ENCODE measurements around the gene APOA5. TPM values are rescaled to one million over a fixed set of nuclear protein-coding genes. Genes with fewer than 3 reads are reported as not detected.
A peak's percentile ranks its signal among the peaks of the same experiment; 100 is the strongest.
"Not testable (repeated sequence)": the region's sequence is repeated elsewhere in the genome, so short reads cannot be mapped to it uniquely, and the experiment has no call there.

Gene APOA5
- polyA plus RNA-seq, 2 of the 4 experiments (the other 2 are of a cell fraction) = not detected

DNA sequence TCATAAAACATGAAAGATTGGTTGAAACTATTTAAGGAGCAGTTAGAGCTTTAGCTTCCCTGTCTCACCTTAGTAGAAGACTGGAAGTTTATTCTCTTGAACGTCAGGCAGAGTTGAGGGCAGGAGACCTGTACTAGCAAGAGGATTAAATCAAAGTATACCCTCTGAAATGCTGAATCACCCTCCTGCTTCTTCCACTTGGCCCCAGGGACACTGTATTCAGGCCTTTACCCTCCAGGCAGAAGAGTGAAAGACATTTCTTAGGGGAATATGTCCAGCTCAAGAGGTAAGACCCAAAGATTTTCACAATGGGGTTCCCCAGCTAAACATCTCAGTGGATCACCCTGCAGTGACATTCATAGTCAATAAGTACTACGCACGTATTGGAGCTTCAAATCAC, 19.5 kb upstream of the APOA5 start (continued):
- TF ChIP-seq, protein P1, sequence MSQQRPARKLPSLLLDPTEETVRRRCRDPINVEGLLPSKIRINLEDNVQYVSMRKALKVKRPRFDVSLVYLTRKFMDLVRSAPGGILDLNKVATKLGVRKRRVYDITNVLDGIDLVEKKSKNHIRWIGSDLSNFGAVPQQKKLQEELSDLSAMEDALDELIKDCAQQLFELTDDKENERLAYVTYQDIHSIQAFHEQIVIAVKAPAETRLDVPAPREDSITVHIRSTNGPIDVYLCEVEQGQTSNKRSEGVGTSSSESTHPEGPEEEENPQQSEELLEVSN (IDR thresholded peaks at IDR 0.05; ENCODE audit: borderline replicate concordance, low read depth) = no peak
- TF ChIP-seq FOSL2 (IDR thresholded peaks at IDR 0.05) = no peak
- no peak for TF ChIP-seq FOSL2 (CRISPR knock-in tag; IDR thresholded peaks at IDR 0.05)

DNA sequence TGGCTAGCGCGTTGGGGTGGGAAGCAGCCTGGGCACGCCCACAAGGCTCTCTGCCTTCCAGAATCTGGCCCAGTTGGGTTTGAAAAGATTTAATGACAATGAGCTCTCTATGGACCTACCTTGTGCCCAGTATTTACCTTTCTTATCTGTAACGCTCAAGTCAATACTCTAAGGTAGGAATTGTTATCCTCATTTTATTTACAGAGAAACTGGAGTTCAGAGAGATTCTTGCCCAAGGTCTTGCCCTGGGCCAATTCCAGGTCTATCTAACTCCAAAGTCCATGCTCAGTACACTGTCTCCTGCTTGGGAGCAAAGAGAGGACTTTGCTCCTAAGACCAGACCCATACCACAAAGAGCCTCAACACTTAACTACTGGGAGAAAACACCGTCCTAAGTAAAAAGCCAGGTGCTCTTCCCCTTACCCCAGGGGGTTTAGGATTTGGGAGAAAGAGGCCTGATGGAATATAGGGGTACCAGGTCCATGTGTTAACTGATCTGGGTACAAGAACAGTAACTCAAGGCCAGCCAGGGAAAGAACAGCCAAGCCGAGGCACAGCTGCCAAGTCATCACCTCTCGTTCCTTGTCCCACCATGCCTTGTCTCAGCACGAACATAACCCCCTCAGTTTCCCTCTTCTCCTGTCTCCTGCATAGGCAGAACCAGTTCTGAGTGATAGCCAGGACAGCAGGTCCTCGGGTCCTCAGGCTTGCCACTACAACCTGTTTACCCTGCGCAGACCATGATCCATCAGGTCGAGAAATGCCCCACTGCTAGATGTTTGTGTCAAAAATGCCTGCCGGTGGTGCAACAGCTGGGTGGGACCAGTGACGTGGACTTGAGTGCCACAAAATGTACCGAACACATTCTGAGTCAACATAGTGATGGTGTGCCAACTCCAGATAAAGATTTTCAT, 16.8 kb upstream of the APOA5 start:
- no peak for TF ChIP-seq ZFP36 (IDR thresholded peaks at IDR 0.05; ENCODE audit: borderline replicate concordance, partially characterized antibody)
- Histone ChIP-seq H3K4me1 (peaks cover 7% of the 10 kb centered on the region; the same call in 1 of the 3 replicates), H3K27ac (peak overlapping the region in 1 of 2 experiments; percentile 45; a peak in 1 of 6 replicates), H3K4me3 (no peak overlapping the region), H3K4me2 (peak overlapping the region; percentile 34; the same call in 2 of the 3 replicates), H3K9me3 (no peaks in the 10 kb centered on the region)
- DNase-seq (ENCODE audit: low read depth in 1 of 2, low spot score in 1 of 2) (no peak), ATAC-seq (no peak), FAIRE-seq (no peak)
- WGBS (ENCODE audit: missing lambda C conversion rate) = 48% methylated on average over 13 of the region's 14 CpGs
- ChIA-PET CTCF (interaction anchor here (0.6 to 1.5 kb wide), 3 partner anchors 15 to 297 kb away, joined by 3 to 5 read pairs (median 5); partner anchors contain the start of gene APOA5), POLR2A (no interaction called here)

- DNase-seq (ENCODE audit: low read depth in 1 of 2, low spot score in 1 of 2) = no peak
- H3K27ac ChIP-seq = no peak overlapping the region; a peak in 1 of 6 replicates
- ChIA-PET CTCF (interaction anchor here (0.6 to 1.5 kb wide), 3 partner anchors 14 to 298 kb away, joined by 3 to 5 read pairs (median 5); partner anchors contain the start of gene APOA5), POLR2A (no interaction called here)
- FAIRE-seq = no peak
- H3K9me3 ChIP-seq = no peaks in the 10 kb centered on the region
- TF ChIP-seq TP53 (CRISPR knock-in tag; IDR thresholded peaks at IDR 0.05) = no peak
- no peak for TF ChIP-seq HOXA7 (CRISPR knock-in tag; IDR thresholded peaks at IDR 0.05)
- no peak for TF ChIP-seq HDAC2 (IDR thresholded peaks at IDR 0.05)
- TF ChIP-seq RNF2 (IDR thresholded peaks at IDR 0.05; ENCODE audit: borderline replicate concordance, low read depth) = no peak
- TF ChIP-seq EP300 (IDR thresholded peaks at IDR 0.05) = no peak
- TF ChIP-seq, protein P2, sequence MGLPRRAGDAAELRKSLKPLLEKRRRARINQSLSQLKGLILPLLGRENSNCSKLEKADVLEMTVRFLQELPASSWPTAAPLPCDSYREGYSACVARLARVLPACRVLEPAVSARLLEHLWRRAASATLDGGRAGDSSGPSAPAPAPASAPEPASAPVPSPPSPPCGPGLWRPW (IDR thresholded peaks at IDR 0.05) = no peak
- H3K4me2 ChIP-seq = no peak overlapping the region
- peaks cover 7% of the 10 kb centered on the region; the same call in 1 of the 3 replicates for H3K4me1 ChIP-seq
- 76% methylated on average over 6 of the region's 6 CpGs for WGBS (ENCODE audit: missing lambda C conversion rate)
- H3K4me3 ChIP-seq = no peak overlapping the region
- no peak for ATAC-seq
These were observed 16.1 kb upstream of the APOA5 start for GRCh38 chr11:116807601-116808261.

DNA sequence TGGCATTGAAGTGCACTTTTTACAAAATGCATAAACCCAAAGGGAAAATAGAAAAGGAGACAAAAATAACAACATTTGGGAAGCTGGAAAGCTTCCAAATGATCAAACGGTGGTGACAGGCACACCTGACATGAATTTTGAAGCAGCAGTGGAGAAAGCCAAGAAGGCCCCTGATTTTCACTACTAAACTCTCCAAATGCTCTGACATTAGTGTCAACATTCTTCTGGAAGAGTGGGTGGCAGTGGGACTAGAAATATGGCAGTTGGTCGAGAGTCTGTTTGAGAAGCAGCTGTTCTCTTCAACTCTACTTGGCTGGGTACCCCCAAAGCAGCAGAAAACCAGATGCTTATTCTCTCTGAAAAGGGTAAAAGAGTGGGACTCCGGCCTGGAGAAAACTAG, 12.3 kb upstream of the APOA5 start:
- no peak for FAIRE-seq
- H3K27ac ChIP-seq = no peak overlapping the region
- TF ChIP-seq FOSB (CRISPR knock-in tag; IDR thresholded peaks at IDR 0.05) = no peak
- TF ChIP-seq CBX2 (IDR thresholded peaks at IDR 0.05; ENCODE audit: borderline replicate concordance, low read depth) = no peak
- no peak for TF ChIP-seq EHF (CRISPR knock-in tag; IDR thresholded peaks at IDR 0.05)
- TF ChIP-seq, protein P3, sequence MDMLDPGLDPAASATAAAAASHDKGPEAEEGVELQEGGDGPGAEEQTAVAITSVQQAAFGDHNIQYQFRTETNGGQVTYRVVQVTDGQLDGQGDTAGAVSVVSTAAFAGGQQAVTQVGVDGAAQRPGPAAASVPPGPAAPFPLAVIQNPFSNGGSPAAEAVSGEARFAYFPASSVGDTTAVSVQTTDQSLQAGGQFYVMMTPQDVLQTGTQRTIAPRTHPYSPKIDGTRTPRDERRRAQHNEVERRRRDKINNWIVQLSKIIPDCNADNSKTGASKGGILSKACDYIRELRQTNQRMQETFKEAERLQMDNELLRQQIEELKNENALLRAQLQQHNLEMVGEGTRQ (IDR thresholded peaks at IDR 0.05) = no peak
- TF ChIP-seq REST (IDR thresholded peaks at IDR 0.05) = no peak
- TF ChIP-seq, protein P1 (IDR thresholded peaks at IDR 0.05; ENCODE audit: borderline replicate concordance, low read depth) = no peak
- TF ChIP-seq ESRRA (IDR thresholded peaks at IDR 0.05; ENCODE audit: borderline replicate concordance, low read length) = no peak
- TF ChIP-seq, protein P2 (IDR thresholded peaks at IDR 0.05) = no peak
- H3K4me1 ChIP-seq = peaks cover 5% of the 10 kb centered on the region; the same call in 1 of the 3 replicates
- ChIA-PET CTCF (interaction anchor here (1.2 kb wide), 1 partner anchor 13 kb away, joined by 3 read pairs; the partner anchor contains the start of gene APOA5), POLR2A (no interaction called here)
- no peaks in the 10 kb centered on the region for H3K9me3 ChIP-seq
- no peak overlapping the region for H3K4me2 ChIP-seq
- 27% methylated on average over 3 of the region's 3 CpGs for WGBS (ENCODE audit: missing lambda C conversion rate)
- DNase-seq (ENCODE audit: low read depth in 1 of 2, low spot score in 1 of 2) = no peak
- ATAC-seq = no peak
- H3K4me3 ChIP-seq = no peak overlapping the region

- H3K27ac ChIP-seq; DNase-seq (ENCODE audit: low read depth in 1 of 2, low spot score in 1 of 2); H3K4me1 ChIP-seq; H3K9me3 ChIP-seq; FAIRE-seq; ATAC-seq; H3K4me3 ChIP-seq; H3K4me2 ChIP-seq; POLR2A ChIA-PET: not testable (repeated sequence)
- CTCF ChIA-PET = interaction anchor here (1.0 to 1.4 kb wide), 2 partner anchors 11 to 12 kb away, joined by 3 to 5 read pairs; partner anchors contain the start of gene APOA5
These were observed 10.0 kb upstream of the APOA5 start for GRCh38 chr11:116801662-116802061.
